Stomach (tissue), 9 donors: ENCODE measurements around the gene GKAP1. TPM values are rescaled to one million over a fixed set of nuclear protein-coding genes. Genes with fewer than 3 reads are reported as not detected.

Experiments used
- DNase-seq, 2 donors: peaks; one replicate each; pipeline versions ENCODE4 v3.0.0 to v3.0.0-alpha.2; 2013 to 2019
- H3K27ac ChIP-seq, 5 donors: fragments of 200-600 bp in 4 of 5; sonication (generic) in 4 of 5; one replicate each; pipeline ENCODE4 v1.5.1; 2013 to 2019; ENCODE audit warnings: mild to moderate bottlenecking in 1 of 5, moderate library complexity in 1 of 5
- H3K27me3 ChIP-seq, 3 donors: fragments of 200-600 bp; sonication (generic); one replicate each; pipeline ENCODE4 v1.5.1; 2017 to 2019; ENCODE audit warnings: mixed run types in 1 of 3
- H3K36me3 ChIP-seq, 4 donors: fragments of 200-600 bp; sonication (generic); 1 replicate in 3 of 4; 2 replicates in 1 of 4; pipeline ENCODE4 v1.5.1; 2016 to 2019
- H3K4me1 ChIP-seq, 4 donors: fragments of 200-600 bp; sonication (generic); one replicate each; pipeline ENCODE4 v1.5.1; 2016 to 2019
- H3K4me3 ChIP-seq, 4 donors: fragments of 200-600 bp; sonication (generic) in 3 of 4; one replicate each; pipeline ENCODE4 v1.5.1; 2016 to 2019; ENCODE audit warnings: mild to moderate bottlenecking in 1 of 4
- H3K9me3 ChIP-seq, 4 donors: fragments of 200-600 bp; sonication (generic); one replicate each; pipeline ENCODE4 v1.5.1; 2016 to 2019
- EP300 ChIP-seq: sonication (generic); formaldehyde crosslinking; IDR thresholded peaks from one replicate; pipeline ENCODE4 v1.6.1; 2017; ENCODE audit warnings: antibody characterized with exemption
- POLR2A ChIP-seq, 4 donors: fragments of 450-650 bp; IDR thresholded peaks; one replicate each; pipeline ENCODE4 v1.6.1; 2016; ENCODE audit warnings: antibody characterized with exemption in 4 of 4, control low read depth in 2 of 4, mild to moderate bottlenecking in 1 of 4, moderate library complexity in 1 of 4
- POLR2AphosphoS5 ChIP-seq, 3 donors: sonication (generic); formaldehyde crosslinking; IDR thresholded peaks; one replicate each; pipeline ENCODE4 v1.6.1; 2016; ENCODE audit warnings: antibody characterized with exemption in 3 of 3
- WGBS, 5 donors: extraction: QIAGEN DNeasy Blood & Tissue Kit in 3 of 5; methylation state at CpG; one replicate each; pipeline versions ENCODE4 v1.1.5 to v1.1.7; 2013 to 2018; 5-methylcytosine and 5-hydroxymethylcytosine counted together
- intact Hi-C: fragments of 100-400 bp; cut with DNase I; formaldehyde crosslinking; loops from one replicate; pipeline ENCODE4 v1.15.1; 2023; ENCODE audit warnings: low total_unique reads
- polyA plus RNA-seq, 3 donors: library from polyadenylated mRNA; stranded (reverse); fragments of 200-250 nt; gene quantifications; one replicate each; pipeline ENCODE4 v1.2.3, GENCODE V29; 2013
- total RNA-seq, 5 donors: library from RNA; depleted of rRNA; stranded (reverse); fragments of >200 nt; gene quantifications; one replicate each; pipeline versions ENCODE4 v1.1.0 to v1.2.3, GENCODE V29; 2014 to 2016
- TF ChIP-seq, protein P1 (sequence below), 7 experiments: fragments of 450-650 bp in 4 of 7; fragments of 200-600 bp in 3 of 7; sonication (generic) in 3 of 7; IDR thresholded peaks; one replicate each; pipeline ENCODE4 v1.5.1; 2016 to 2019; ENCODE audit warnings: antibody characterized with exemption in 7 of 7, control low read depth in 2 of 7, mild to moderate bottlenecking in 1 of 7
- donor health status: healthy with polysubstance abuse.
- donor health status: Bipolar disorder and iron deficiency.
- donor health status: healthy.

Gene GKAP1
- total and polyA plus RNA-seq, 8 donors = 4.7 to 32.7 (median 10.3) TPM

DNA sequence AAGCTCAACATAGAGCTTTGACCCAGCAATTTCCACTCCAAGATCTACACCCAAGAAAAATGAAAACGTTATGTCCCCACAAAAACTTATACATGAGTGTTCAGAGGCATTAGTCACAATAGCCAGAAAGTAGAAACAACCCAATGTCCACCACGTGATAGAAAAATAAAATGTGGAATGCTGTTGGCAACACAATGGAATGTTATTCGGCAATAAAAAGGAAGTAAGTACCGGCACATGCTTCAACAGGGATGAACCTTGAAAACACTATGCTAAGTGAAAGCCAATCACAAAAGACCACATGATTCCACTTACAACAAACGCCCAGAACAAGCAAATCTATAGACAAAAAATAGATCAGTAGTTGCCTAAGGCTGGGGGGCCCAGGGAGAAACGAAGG lies 115.8 kb downstream of the GKAP1 start:
- Histone ChIP-seq H3K4me3 (no peak overlapping the region), H3K27ac (no peak overlapping the region), H3K27me3 (no peaks in the 10 kb centered on the region), H3K9me3 (no peaks in the 10 kb centered on the region), H3K4me1 (peaks cover 29 to 92% (median 61%) of the 10 kb centered on the region in 4 donors), H3K36me3 (no peaks in the 10 kb centered on the region)
- WGBS, 5 donors = 52 to 65% (median 63%) methylated on average over 6 of the region's 6 CpGs
- no peak for TF ChIP-seq POLR2A (IDR thresholded peaks at IDR 0.05)
- TF ChIP-seq EP300 = no peak
- TF ChIP-seq POLR2AphosphoS5 (IDR thresholded peaks at IDR 0.05) = no peak
- TF ChIP-seq, protein P1, sequence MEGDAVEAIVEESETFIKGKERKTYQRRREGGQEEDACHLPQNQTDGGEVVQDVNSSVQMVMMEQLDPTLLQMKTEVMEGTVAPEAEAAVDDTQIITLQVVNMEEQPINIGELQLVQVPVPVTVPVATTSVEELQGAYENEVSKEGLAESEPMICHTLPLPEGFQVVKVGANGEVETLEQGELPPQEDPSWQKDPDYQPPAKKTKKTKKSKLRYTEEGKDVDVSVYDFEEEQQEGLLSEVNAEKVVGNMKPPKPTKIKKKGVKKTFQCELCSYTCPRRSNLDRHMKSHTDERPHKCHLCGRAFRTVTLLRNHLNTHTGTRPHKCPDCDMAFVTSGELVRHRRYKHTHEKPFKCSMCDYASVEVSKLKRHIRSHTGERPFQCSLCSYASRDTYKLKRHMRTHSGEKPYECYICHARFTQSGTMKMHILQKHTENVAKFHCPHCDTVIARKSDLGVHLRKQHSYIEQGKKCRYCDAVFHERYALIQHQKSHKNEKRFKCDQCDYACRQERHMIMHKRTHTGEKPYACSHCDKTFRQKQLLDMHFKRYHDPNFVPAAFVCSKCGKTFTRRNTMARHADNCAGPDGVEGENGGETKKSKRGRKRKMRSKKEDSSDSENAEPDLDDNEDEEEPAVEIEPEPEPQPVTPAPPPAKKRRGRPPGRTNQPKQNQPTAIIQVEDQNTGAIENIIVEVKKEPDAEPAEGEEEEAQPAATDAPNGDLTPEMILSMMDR (IDR thresholded peaks at IDR 0.05) = no peak
- DNase-seq = no peak
- intact Hi-C loops = no loop called here

DNA sequence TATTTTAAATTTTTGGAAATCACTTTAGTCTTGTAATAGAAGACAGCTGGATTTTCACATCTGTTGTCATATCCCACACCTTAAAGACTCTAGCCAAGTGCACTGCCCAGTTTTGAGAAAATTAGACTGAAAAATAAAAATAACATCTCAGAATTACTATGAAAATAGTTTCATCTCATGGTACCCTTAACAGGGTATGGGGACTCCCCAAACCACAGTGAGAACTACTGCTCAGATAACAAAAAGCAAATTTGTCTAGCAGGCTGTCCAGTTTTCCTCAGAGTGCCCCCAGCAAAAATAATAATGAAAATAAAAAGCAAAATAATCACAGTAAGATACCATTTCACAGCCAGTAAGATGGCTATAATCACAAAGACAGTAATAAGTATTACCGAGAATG lies 116.3 kb downstream of the GKAP1 start:
- TF ChIP-seq POLR2AphosphoS5 (IDR thresholded peaks at IDR 0.05) (no peak), EP300 (no peak), POLR2A (IDR thresholded peaks at IDR 0.05) (no peak)
- WGBS, 5 donors = 90 to 100% (median 97%) methylated on average over 1 of the region's 1 CpG
- Histone ChIP-seq H3K4me3 (no peak overlapping the region), H3K27me3 (no peaks in the 10 kb centered on the region), H3K4me1 (peaks cover 26 to 92% (median 60%) of the 10 kb centered on the region in 4 donors), H3K27ac (no peak overlapping the region), H3K36me3 (no peaks in the 10 kb centered on the region), H3K9me3 (no peaks in the 10 kb centered on the region)
- intact Hi-C loops = no loop called here
- DNase-seq = no peak

DNA sequence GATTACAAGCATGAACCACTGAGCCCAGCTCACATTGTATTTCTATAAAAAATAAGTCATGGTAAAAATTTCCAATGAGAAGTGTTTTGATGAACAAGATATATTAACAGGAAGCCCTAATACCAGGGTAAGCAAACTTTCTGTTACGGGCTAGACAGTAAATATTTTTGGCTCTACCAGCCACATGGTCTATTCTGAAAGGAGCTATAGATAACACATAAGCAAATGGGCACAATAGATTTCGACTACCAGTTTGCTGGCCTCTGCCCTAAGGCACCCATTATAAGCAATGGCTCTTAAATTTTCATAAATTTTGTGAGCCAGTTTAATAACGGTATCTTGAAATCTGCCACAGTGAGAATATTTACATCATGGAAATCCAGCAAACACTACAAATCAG lies 118.0 kb downstream of the GKAP1 start:
- no peak overlapping the region for H3K4me3 ChIP-seq
- intact Hi-C loops = no loop called here
- H3K36me3 ChIP-seq = no peaks in the 10 kb centered on the region
- H3K4me1 ChIP-seq = peaks cover 22 to 92% (median 57%) of the 10 kb centered on the region in 4 donors
- no peak for DNase-seq
- H3K9me3 ChIP-seq = no peaks in the 10 kb centered on the region
- H3K27me3 ChIP-seq = no peaks in the 10 kb centered on the region
- H3K27ac ChIP-seq = no peak overlapping the region
- no peak for TF ChIP-seq POLR2A (IDR thresholded peaks at IDR 0.05)
- TF ChIP-seq EP300 = no peak
- TF ChIP-seq, protein P1 (IDR thresholded peaks at IDR 0.05) = no peak
- no peak for TF ChIP-seq POLR2AphosphoS5 (IDR thresholded peaks at IDR 0.05)
- WGBS, 5 donors = 59 to 78% (median 70%) methylated on average over 3 of the region's 3 CpGs

DNA sequence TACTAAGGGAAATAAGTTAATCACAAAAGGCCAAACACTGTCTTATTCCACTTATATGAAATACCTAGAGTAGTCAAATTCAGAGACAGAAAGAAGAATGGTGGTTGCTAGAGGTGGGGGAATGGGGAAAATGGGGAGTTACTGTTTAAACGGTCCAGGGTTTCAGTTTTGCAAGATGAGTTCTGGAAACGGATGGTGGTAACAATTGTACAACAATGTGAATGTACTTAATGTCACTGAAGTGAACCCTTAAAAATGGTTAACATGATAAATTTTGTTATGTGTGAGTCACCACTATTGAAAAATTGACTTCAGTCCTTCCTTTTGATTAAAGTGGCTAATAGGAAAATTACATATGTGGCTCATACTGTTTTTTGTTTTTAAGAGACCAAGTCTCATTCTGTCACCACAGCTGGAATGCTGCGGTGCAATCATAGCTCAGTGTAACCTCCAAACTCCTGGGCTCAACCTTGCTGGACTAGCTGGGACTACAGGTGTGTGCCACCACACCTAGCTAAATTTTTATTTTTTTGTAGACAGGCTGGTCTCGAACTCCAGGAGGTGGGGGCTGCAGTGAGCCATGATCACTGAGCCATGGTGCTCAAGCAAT lies 118.5 kb downstream of the GKAP1 start:
- no peaks in the 10 kb centered on the region for H3K27me3 ChIP-seq
- no peak for TF ChIP-seq POLR2A (IDR thresholded peaks at IDR 0.05)
- no peak for TF ChIP-seq EP300
- no peak for TF ChIP-seq POLR2AphosphoS5 (IDR thresholded peaks at IDR 0.05)
- TF ChIP-seq, protein P1 (IDR thresholded peaks at IDR 0.05) = no peak
- no peak overlapping the region for H3K27ac ChIP-seq
- H3K36me3 ChIP-seq = no peaks in the 10 kb centered on the region
- WGBS, 5 donors = 57 to 69% (median 64%) methylated on average over 4 of the region's 4 CpGs
- intact Hi-C loops = no loop called here
- H3K4me3 ChIP-seq = no peak overlapping the region
- peaks cover 25 to 92% (median 56%) of the 10 kb centered on the region in 4 donors for H3K4me1 ChIP-seq
- DNase-seq = no peak
- no peaks in the 10 kb centered on the region for H3K9me3 ChIP-seq

DNA sequence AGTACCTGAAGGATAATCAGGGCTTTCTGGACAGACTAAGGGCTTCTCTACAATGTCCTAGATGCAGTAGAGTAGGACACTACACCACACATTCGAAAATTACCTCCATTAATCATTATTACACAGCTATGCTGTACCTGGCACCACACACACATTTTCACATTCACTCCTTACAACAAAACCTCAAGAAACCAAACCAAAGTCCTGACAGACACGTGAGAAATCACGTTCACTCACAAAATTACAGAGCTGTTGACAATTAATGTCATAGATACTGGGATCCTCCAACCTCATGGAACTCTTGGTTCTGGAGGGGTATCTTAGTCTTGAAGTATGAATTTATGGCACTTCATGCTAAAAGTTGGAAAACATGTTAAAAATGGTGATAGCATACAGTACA lies 126.1 kb downstream of the GKAP1 start:
- H3K9me3 ChIP-seq = no peaks in the 10 kb centered on the region
- H3K27me3 ChIP-seq = no peaks in the 10 kb centered on the region
- H3K4me1 ChIP-seq = peaks cover 8 to 92% (median 57%) of the 10 kb centered on the region in 4 donors
- no peaks in the 10 kb centered on the region for H3K36me3 ChIP-seq
- H3K27ac ChIP-seq = no peak overlapping the region
- no peak overlapping the region for H3K4me3 ChIP-seq
- intact Hi-C loops = no loop called here
- WGBS, 5 donors = 69 to 86% (median 82%) methylated on average over 3 of the region's 3 CpGs
- TF ChIP-seq EP300 (no peak), POLR2AphosphoS5 (IDR thresholded peaks at IDR 0.05) (no peak), POLR2A (IDR thresholded peaks at IDR 0.05) (no peak)
- TF ChIP-seq, protein P1 (IDR thresholded peaks at IDR 0.05) = no peak
- no peak for DNase-seq
